Stimulated activated CD8-positive, alpha-beta memory T cell treated with anti-CD3 and anti-CD28 coated beads, Interleukin-4, amount 100 ng/mL, for 4 hours (primary cell): ENCODE results near the gene NTN4.
"Not testable (repeated sequence)": the region's sequence is repeated elsewhere in the genome, so short reads cannot be mapped to it uniquely, and the experiment has no call there.

Experiments used
- DNase-seq, 2 donors: peaks; one replicate each; pipeline ENCODE4 v3.0.0-alpha.2; 2020; ENCODE audit warnings: low read depth in 2 of 2, low spot score in 1 of 2

Gene NTN4

DNA sequence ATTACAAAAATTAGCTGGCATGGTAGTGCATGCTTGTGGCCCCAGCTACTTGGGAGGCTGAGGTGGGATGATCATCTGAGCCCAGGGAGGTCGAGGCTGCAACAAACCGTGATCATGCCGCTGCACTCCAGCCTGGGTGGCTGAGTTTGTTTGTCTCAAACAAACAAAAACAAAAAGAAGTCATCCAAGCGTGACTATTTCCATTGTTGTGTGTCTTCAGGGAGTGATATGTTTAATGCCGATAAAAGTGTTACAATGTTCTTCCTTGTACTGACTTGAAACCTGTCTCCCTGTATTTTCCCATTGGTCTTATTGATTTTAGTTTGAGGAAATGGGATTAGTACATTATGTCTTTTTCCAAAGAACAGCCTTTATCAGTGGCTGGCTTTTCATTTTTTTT lies 163.7 kb downstream of the NTN4 start:
- no peak for DNase-seq

DNA sequence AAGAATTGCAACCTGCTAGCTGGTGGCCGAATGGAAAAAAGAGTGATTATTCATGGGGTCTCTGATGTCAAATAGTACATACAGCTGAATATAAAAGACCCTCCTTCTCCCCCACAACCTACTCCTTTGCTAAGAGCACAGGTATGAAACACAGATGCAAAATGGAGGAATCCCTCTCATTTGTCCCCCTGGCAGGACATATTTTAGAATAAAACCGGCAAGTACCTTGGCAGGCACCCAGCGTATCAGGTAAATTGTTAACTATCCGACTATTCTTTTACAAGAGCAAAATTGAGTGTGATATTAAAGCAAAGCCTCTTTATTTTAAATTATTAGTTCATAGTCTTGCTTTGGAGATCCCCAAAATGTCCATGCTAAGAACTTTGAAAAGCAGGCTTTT lies 165.6 kb downstream of the NTN4 start:
- DNase-seq = no peak

- no peak for DNase-seq
Measured at GRCh38 chr12:95624589-95624988, 166.0 kb downstream of the NTN4 start.

DNA sequence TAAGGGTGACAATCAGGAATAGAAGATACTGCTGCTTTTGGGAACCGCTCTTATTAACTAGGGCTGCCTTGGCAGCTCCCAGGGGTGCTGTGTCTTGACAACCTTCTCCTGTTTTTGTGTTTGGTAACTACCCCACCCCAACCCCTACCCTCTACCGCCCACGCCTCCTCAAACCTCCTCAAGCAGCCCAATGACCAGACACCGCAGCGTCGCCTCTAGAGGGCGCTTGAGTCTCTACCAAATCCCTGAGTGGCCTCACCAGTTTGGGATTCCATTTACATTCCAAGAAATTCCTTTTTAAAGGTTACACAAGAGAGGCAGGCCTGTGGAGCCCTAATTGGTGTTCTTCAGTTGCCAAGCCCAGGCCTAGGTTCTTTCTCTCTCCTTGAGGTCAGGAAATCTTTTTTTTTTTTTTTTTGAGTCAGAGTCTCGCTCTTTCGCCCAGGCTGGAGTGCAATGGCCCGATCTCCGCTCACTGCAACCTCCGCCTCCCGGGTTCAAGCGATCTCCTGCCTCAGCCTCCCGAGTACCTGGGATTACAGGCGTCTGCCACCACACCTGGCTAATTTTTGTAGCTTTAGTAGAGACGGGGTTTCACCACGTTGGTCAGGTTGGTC lies 166.9 kb downstream of the NTN4 start:
- DNase-seq = no peak

GRCh38 chr12:95622879-95623278 lies 167.7 kb downstream of the NTN4 start:
- no peak for DNase-seq

- no peak for DNase-seq
Measured at GRCh38 chr12:95621725-95622124, 168.8 kb downstream of the NTN4 start.

DNA sequence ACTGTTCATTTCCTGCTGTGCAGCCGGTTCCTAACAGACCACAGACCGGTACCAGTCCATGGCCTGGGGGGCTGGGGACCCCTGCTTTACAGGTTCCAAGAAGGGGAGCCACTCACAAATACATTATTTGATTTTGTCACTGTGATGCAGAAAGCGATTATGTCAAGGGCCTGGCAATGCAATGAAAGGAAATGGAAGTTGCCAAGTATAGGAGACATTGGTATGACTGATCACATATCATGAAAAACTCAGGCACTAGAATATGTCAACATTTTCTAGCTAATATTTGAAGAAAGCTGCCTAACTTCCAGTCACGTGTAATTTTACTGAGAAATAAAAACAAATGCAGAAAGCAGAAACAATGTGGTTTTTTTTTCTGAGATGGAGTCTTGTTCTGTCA lies 170.4 kb downstream of the NTN4 start:
- DNase-seq = no peak

GRCh38 chr12:95616470-95616869 lies 174.1 kb downstream of the NTN4 start:
- not testable (repeated sequence) for DNase-seq

DNA sequence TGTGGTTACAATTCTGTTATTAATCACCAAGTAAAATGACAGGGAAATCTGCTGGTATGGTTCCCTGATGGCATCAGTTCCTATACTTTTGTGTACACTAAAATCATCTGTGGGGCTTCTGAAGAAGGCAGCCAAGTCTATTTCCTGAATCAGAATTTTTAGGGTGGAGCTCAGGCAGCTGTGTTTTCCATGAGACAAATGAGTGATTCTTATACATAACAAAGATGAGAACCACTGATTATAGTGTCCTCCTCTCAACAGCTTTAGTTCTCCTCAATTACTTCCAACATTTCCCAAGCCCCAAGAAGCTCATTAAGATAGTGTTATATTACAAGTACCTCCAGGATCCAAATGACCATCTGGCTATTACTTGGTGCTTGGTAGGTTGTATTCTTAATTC lies 174.8 kb downstream of the NTN4 start:
- DNase-seq = no peak

DNA sequence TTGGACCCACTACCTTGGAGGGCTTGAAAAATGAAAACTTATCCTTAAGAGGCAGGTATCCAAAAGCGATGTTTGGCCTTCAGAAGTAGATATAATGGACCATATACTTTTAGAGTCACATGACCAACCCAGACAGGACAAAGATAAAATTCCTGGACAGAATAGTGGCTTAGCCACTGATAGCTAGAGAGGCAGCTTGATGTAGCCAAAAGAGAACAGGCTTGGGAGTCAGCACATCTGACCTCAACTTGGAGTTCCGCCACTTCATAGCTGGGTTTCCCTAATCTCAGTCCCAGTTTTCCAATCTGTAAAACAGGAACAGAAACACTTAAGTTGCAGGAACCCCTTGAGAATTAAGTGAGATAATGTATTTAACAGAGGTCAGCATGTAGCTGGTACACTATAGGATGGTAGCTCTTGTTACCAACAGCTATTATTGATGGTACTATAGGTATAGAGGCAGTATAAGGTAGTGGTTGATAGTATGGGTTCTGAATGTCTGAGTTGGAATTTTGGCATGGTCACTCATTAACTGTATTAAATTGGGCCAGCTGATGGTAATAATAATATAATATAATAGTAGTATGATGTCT lies 176.1 kb downstream of the NTN4 start:
- DNase-seq = no peak

DNA sequence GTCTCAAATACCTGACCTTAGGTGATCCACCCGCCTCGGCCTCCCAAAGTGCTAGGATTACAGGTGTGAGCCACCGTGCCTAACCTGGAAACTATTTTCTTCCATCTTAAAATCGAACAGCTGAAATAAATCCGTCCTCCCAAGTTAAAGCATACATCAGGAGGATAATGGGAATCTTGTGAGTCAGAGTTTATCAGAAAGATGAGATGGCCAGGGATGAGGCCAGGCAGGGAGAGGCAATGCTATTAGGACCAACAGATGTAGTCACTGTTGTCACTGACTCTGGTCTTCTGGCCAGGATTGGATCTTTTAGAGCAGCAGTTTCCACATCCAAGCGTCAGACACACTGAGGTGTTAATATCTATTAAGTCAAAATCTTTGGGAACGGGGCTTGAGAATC lies 177.5 kb downstream of the NTN4 start:
- DNase-seq = no peak

GRCh38 chr12:95611676-95612309 lies 178.8 kb downstream of the NTN4 start:
- no peak for DNase-seq

GRCh38 chr12:95608252-95609033 lies 182.1 kb downstream of the NTN4 start:
- DNase-seq = no peak
